ENCODE results near the gene TMEM54.

DNA sequence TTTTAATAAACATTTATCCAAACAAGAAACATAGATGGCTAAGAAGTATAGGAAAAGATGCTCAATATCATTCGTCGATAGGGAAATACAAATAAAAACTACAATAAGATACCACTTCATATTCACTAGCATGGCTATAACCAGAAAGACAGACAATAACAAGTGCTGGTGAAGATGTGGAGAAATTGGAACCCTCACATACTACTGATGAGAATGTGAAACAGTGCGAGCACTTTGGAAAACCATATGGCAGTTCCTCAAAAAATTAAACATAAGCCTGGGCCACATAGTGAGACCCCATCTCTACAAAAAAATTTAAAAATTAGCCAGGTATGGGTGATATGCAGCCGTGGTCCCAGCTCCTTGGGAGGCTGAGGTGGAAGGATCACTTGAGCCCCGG is 9.1 kb upstream of the TMEM54 start:
- TF ChIP-seq, protein P1, sequence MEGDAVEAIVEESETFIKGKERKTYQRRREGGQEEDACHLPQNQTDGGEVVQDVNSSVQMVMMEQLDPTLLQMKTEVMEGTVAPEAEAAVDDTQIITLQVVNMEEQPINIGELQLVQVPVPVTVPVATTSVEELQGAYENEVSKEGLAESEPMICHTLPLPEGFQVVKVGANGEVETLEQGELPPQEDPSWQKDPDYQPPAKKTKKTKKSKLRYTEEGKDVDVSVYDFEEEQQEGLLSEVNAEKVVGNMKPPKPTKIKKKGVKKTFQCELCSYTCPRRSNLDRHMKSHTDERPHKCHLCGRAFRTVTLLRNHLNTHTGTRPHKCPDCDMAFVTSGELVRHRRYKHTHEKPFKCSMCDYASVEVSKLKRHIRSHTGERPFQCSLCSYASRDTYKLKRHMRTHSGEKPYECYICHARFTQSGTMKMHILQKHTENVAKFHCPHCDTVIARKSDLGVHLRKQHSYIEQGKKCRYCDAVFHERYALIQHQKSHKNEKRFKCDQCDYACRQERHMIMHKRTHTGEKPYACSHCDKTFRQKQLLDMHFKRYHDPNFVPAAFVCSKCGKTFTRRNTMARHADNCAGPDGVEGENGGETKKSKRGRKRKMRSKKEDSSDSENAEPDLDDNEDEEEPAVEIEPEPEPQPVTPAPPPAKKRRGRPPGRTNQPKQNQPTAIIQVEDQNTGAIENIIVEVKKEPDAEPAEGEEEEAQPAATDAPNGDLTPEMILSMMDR (IDR thresholded peaks at IDR 0.05; ENCODE audit: low read depth, low read length) = no peak
- TF ChIP-seq POLR2A (IDR thresholded peaks at IDR 0.05; ENCODE audit: extremely low read depth, insufficient read length) (no peak), MYC (IDR thresholded peaks at IDR 0.05; ENCODE audit: low read depth, low read length) (no peak)
- TF ChIP-seq, protein P2, sequence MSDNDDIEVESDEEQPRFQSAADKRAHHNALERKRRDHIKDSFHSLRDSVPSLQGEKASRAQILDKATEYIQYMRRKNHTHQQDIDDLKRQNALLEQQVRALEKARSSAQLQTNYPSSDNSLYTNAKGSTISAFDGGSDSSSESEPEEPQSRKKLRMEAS (IDR thresholded peaks at IDR 0.05; ENCODE audit: low read depth, low read length) = no peak

Data from NB4 (cell line).